Measurements from ENCODE around the gene NKX6-2.
"Not testable (repeated sequence)": the region's sequence is repeated elsewhere in the genome, so short reads cannot be mapped to it uniquely, and the experiment has no call there.

Gene NKX6-2

GRCh38 chr10:132812520-132812919 lies 26.6 kb upstream of the NKX6-2 start:
- no peak for DNase-seq

DNA sequence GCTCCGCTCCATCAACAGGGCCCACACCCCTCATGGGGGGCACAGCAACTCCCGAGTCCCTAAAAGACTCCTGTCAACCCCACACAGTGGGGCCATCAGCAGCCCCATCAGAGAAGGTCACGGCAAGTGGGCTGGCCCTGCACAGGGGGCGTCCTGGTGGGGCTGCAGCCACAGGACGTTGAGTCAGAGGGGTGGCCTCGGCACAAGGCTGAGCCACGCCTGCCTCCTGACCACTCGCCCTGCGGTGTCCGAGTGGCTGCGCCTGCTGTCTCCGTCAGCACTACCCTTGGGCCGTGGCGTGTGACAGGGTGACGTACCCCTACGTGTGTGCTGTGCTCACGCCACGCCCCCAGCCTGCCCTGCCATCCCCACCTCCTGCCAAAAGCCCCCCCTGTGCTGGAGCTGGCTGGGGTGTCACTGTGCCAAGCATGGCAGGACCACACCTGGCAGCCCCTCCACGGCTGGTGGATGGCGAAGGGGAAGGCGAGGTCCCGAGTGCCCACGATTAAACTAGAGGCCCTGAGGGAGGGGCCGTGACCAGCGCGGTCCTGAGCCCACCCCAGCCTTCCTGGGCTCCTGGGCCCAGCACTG lies 26.0 kb upstream of the NKX6-2 start:
- no peak for DNase-seq

DNA sequence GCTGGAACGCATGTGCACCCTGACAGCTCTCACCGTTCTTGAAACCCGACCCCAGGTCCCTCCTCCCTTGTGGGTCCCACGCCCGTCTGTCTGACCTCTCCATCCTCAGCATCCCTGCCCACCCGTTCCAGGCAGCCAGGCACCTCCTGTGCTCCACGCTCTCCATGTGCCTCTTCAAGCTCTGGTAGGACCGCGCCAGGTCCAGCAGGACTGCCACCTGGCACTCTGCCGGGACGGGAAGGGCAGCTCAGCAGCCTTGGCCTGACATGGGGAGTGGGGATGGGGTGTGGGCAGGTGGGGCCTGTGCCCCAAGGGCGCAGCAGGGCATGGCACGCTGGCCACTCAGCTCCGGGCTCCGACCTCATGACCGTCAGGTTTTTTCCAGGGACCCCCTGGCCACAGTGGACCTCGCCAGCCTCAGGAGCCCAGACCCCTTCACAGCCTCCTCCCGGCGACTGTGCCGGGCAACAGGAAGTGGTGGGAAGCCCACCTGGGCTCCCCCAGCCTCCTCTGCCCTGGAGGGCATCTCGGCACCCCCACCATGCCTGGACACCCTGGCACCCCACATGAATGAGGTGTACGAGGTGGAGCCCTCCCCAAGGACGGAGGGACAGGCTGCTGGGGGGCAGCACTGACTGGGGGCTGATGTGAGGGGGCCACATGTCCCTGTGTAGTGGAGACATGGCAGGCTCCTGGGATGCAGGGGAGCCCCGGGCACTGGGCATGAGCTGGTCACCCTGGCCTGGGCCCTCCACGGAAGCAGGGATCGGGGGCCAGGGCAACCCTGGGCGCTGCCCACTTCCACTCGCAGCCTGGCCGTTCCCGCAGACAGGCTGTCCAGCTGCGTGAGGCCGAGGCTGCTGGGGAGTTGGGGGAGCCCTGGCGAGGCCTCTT lies 25.1 kb upstream of the NKX6-2 start:
- DNase-seq: no peak

DNA sequence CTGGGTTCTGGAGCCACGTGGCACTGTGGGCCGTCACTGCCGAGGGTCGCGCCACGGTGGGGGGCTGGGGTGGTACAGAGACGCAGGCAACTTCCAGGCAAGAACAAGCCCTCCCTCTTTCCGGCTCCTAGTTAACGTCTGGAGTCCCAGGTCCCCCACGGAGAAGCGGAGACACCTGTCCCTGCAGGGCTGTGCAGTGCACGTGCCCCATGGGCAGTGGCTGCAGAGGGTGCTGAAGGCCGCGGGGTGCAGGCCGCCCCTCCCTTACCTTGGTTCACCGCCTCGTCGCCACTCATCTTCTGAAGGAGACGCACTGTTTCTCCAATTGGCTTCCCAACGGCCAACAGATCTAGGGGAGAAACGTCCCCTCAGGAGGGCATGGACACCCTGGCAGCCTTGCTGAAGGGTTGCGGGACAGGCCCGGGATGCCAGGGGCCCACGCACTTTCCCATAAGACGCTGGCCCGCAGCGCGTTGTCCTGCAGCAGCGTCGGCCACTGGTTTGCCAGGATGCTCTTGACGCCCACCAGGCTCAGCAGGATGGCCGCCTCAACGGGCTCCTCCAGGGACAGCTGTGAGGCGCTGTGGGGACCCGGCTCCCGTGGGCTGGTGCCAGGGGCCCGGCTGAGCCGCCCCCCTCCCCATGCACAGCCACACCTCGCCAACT lies 24.3 kb upstream of the NKX6-2 start:
- no peak for DNase-seq

DNA sequence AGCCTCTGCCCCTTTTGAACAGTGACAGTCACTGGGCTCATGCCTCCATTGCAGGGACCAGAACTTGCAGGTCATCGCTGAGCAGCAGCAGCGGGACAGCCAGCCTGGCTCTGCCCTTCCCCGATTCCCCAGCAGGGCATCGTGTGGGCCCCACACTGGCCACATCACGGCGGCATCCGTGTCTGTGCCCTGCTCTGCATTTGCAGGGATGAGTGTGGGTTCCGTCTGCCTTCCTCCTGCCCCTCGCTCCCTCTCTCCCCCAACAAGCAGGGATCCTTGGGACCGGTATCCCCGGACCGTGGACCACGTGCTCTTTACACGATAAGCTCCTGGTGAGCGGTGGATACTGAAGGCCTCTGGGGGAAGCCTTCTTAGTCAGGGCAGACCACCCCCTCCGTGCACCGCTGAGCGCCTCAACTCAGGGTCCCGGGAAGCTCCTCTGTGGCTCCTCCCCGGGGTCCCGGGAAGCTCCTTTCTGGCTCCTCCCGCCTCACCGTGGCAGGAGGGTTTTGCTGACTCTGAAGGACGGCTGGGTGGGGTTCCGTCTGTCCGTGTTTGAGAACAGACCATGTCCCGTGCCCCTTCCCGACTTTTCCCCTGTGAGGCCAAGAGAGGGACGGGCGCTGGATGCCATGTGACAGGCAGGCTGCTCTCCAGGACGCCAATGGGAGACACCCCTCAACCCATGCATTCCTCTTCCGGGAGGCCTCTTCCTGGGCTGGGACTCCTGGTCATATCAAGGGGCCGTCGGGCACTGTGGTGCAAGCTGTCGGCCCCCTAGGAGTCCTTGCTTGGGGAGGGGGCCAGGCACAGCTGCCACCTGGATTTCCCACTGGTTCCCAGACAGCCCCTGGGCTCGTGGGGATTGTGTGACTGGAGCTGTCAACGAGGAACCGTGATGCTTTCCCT lies 23.5 kb upstream of the NKX6-2 start:
- DNase-seq: no peak

DNA sequence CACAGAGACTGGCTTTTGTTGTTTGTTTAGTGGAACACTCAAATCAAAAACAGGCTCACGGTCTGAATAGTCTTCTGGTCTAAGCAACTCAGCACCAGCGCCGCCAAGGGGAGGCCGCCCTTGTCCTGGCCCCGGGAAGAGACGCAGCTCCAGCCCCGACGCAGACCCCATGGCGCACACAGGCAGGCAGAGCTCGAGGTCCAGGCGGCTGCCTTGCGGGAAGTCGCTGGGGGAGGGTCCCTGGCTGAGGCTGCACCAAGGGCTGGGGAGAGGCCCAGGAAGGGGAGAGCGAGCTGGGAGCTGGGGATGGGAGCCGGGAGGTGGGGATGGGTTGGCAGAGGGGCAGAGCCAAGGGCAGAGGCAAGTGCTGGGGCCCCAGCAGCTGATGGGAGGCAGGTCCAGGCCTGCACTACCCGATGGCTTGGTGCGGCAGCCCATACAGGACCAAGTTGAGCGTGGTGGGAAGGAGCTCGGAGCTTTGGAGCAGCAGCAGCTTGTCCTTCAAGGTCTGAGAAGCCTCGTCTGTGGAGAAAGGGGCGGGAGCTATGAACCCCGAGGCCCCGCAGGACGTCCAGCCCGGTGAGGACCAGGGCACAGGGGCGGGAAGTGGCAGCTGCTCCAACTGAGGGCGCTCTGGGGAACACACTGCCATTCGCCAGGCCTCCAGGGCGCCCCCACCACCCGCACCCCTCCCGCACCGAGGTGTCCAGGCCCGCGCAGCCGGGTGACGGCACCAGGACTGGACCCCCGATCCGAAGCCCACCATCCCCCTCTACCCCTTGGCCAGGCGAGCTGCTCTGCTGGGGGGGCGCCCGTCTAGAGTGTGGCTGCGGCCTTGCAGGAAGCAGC lies 22.7 kb upstream of the NKX6-2 start:
- DNase-seq: no peak

DNA sequence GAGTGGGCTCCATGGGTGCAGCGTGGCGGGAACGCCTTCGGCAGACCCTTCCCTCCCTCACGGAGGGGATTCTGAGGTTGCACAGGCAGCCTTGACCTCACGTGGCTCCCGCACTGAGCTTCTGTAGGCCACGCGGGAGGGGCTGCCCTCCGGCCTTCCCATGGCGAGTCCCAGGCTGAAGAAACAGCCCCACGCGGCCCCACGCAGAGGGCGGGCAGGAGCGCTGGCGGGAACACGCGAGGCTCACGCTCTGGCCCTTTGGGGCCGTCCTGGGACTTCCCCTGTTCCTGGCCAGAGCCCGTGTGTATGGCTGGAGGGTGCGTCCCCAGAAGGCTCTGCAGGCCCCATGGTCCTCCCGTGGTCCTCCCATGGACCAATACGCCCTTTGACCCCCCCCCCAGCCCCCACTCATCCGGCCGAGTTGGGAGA lies 21.7 kb upstream of the NKX6-2 start:
- DNase-seq: no peak

DNA sequence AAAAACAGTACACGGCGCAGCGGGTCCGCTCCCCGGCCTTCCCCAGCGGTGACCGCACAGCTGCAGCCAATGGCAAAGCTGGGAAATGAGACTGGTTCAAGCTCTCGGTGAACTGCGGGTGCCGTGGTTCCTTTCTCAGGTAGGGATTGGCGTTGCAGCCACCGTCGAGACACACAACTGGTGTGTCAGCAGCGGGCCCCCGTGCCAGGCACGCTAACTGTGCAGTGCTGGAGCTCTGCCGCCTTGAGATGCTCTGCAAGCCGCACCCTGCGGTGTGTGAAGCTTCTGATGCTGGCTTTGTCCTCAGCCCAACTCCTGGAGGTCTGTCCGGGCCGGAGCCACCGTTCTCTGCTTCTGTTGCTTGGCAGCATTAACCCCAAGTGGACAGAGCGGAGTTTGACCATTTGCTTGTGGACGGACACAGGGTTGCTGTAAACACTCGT lies 20.6 kb upstream of the NKX6-2 start:
- DNase-seq: no peak

GRCh38 chr10:132806110-132806509 lies 20.2 kb upstream of the NKX6-2 start:
- no peak for DNase-seq

DNA sequence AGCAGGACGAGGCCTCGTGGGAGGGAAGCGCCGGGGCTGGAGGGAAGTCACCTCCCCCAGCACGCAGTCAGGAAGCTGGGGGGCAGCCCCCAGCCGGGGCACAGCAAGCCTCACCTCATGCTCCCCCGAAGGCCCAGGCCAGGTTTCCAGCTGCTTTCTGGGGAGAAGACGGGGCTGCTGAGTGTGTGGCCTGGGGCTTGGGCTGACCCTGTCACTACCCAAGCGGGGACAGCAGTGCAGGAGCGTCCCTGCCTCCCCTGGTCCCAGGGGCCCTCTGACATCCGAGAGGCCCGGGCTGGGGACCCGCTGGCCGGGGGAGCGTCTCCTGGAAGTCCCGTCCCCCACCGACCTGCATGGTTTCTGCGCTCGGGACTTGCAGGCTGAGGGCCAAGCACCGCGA lies 19.7 kb upstream of the NKX6-2 start:
- DNase-seq: no peak

GRCh38 chr10:132804785-132805426 lies 19.0 kb upstream of the NKX6-2 start:
- DNase-seq: no peak

DNA sequence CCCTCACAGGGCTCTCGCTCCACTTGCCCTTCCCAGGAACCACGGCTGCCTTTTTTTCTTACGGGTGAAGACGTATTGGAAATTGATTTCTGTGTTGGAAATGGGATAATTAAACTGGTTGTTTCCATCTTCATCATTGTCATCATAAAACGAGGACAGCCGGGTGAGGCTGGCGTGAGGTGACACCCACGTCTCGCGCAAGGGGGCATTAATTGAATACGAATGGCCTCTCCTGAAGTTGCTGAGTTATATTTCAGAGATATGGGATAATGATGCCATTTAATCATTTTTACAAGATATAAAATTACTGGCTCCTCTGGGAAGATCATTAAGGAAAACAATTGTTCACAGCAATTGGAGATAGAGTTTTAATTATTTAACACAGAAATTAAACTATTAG lies 18.3 kb upstream of the NKX6-2 start:
- no peak for DNase-seq

DNA sequence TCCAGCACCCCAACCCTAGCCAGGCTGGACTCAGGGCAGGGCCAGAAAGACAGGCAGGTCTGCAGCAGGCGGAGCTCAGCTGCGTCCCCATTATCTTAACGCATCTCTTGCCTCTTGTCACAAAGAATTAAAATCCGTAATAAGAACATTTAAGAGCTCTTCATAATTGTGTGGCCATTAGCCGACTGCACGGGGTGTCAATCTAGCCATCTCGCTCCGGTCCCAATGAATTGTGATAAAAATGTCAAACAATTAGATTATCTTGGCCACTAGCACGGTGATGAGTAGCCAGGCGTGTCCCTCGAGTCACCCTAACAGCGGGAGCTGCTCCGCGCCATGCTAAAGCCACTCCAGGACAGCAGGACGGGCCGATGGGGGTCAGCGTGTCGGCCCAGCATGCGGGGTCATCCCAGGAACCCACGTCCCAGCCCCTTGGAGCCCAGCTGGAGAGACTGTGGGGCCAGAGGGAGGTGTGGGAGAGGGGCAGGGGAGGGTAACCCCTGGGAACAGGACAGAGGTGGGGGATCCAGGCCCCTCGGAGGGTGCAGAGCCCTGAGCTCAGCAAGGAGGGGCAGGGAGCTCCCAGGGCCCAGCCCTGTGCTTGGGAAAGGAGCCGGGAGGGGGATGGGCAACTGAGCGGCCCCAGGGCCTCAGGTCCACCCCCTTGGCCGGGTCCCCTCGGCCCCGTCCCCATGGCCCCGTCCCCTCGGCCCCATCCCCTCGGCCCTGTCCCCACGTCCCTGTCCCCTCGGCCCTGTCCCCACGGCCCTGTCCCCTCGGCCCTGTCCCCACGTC lies 17.7 kb upstream of the NKX6-2 start:
- DNase-seq: no peak

DNA sequence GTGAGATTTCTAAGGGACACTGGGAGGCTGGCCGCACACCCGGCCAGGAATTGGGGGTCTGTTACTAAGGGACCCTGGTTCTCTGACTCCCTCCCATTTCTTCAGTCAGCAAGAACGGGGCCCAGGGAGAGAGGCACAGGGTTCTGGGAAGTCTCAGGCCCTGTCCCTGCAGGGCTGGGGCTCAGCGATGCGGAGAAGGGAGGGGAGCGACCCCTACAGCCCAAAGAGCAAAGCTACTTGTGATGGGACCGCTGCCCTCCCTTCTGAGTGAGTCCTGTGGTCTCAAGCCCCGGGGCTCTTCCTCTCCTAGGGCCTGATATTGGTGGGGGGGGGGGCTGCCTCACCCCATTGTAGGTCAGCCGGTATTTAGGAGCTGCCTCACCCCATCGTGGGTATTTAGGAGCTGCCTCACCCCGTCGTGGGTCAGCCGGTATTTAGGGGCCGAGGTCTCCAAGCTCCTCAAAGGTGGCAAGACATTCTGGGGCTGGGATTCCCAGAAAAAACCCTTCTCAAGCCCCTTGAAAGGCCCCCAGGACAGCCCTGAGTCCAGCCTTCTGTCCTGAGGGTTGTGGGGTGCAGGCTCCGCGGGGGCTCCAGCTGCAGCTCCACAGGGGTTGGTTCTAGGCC lies 16.9 kb upstream of the NKX6-2 start:
- DNase-seq: no peak

DNA sequence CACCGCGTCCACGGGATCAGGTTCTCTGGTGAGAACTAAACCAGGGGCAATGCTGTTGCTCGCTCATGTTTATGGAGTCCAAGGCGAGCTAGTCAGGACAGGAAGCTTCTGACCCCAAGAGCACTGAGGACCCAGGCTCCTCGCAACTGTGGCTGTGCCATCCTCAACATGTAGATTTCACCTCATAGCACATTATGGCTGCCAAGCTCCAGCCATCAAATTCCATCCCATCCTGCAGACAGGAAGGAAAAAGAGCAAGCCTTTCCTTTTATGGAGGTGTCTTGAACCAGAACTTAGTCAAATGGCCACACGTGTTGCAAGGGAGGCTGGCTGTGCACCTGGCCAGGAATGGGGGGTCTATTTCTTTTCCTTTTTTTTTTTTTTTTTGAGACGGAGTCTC lies 16.1 kb upstream of the NKX6-2 start:
- DNase-seq: no peak

GRCh38 chr10:132799865-132800264 lies 13.9 kb upstream of the NKX6-2 start:
- DNase-seq: no peak

DNA sequence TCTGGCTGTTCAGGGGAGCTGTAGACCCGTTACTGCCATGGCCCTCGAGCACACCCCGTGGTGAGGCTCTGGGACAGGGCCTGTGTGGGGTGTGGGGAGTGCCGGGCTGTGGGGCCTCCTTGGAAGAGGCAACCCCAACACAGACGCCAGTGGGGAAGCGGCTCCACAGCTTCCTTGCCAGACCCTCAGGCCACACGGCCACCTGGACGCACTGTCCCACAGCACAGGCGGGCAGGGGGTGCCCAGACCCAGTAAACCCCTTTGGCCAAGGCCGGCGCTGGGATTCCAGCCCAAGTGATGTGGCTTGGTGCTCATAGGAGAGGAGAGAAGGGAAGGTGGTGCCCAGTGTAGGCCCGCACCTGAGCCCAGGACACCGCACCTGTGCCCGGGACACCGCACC lies 12.9 kb upstream of the NKX6-2 start:
- DNase-seq: no peak

DNA sequence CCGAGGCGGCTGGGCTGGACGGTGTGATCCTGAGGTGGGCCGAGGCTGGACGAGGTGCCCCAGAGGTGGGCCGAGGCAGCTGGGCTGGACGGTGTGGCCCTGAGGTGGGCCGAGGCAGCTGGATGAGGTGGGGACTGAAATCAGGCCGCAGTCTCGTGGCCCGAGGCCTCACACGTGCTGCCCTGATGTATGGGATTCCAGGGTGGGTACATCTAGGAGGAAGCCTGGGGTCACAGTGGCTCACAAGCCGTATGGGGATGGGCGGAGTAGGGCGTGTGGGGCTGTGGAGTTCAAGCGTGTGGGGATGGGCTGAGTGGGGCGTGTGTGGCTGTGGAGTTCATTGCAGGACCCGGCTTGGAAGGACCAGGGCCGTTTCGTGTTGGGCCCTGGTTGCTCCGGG lies 12.5 kb upstream of the NKX6-2 start:
- no peak for DNase-seq

DNA sequence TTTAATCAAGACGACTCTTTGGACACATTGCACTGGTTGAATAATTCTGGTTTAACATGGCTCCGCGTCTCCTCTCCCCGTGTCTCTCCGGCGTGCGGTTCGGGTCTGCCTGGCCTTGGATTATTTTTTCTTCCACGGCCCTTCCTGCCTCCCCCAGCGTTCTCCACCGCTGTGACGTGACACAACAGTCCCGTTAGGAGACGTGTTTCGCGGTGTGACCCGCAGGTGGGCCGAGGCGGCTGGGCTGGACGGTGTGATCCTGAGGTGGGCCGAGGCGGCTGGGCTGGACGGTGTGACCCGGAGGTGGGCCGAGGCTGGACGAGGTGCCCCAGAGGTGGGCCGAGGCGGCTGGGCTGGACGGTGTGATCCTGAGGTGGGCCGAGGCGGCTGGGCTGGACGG lies 12.0 kb upstream of the NKX6-2 start:
- not testable (repeated sequence) for DNase-seq

- DNase-seq: no peak
Observed at GRCh38 chr10:132796846-132797245, 10.9 kb upstream of the NKX6-2 start.

Data from activated naive CD4-positive, alpha-beta T cell treated with Interleukin-2 at 50 U/mL for 16 hours (primary cell).